HepG2 (cell line): ENCODE results near the gene FRG1. TPM values are rescaled to one million over a fixed set of nuclear protein-coding genes. Genes with fewer than 3 reads are reported as not detected.
A peak's percentile ranks its signal among the peaks of the same experiment; 100 is the strongest.

Experiments
- AGO1 ChIP-seq: fragments of 200-400 bp; formaldehyde crosslinking; IDR thresholded peaks from 2 replicates; pipeline ENCODE4 v1.6.1; 2017; ENCODE audit warnings: mild to moderate bottlenecking, low read depth, low read length, moderate library complexity; ENCODE audit not compliant: poor library complexity, severe bottlenecking
- ARNT2 ChIP-seq: sonication (generic); formaldehyde crosslinking; IDR thresholded peaks from 2 replicates; pipeline ENCODE4 v1.8.0; 2022; ENCODE audit warnings: mild to moderate bottlenecking, low read depth, missing genetic modification reagents, moderate library complexity
- DMTF1 ChIP-seq: sonication (generic); formaldehyde crosslinking; IDR thresholded peaks from 2 replicates; pipeline ENCODE4 v1.4.0; 2020; ENCODE audit warnings: mild to moderate bottlenecking, missing genetic modification reagents
- E2F2 ChIP-seq: sonication (generic); formaldehyde crosslinking; IDR thresholded peaks from 2 replicates; pipeline ENCODE4 v1.4.0; 2020; ENCODE audit warnings: missing genetic modification reagents, borderline replicate concordance
- ELF3 ChIP-seq: IDR thresholded peaks from 2 replicates; pipeline ENCODE4 v1.6.1; 2016; ENCODE audit warnings: missing genetic modification reagents, missing compliant biosample characterization
- ESRRA ChIP-seq: sonication (generic); formaldehyde crosslinking; IDR thresholded peaks from 2 replicates; pipeline ENCODE4 v1.5.1; 2020; ENCODE audit warnings: mild to moderate bottlenecking, low read depth, missing genetic modification reagents
- FLYWCH1 ChIP-seq: sonication (generic); formaldehyde crosslinking; IDR thresholded peaks from 2 replicates; pipeline ENCODE4 v1.8.1; 2023; ENCODE audit warnings: mild to moderate bottlenecking, missing genetic modification reagents
- HNF4G ChIP-seq, 2 experiments: sonication (generic) in 1 of 2; formaldehyde crosslinking in 1 of 2; IDR thresholded peaks; 2 replicates each; pipeline versions ENCODE4 v1.4.0 to v1.6.1; 2011 to 2020; ENCODE audit warnings: borderline replicate concordance in 2 of 2, low read depth in 2 of 2, mild to moderate bottlenecking in 2 of 2, low read length in 1 of 2, missing genetic modification reagents in 1 of 2, moderate library complexity in 1 of 2
- IKZF5 ChIP-seq: IDR thresholded peaks from 2 replicates; pipeline ENCODE4 v1.6.1; 2018; ENCODE audit warnings: missing genetic modification reagents, mild to moderate bottlenecking, missing compliant biosample characterization
- JUN ChIP-seq: sonication (generic); formaldehyde crosslinking; IDR thresholded peaks from 2 replicates; pipeline ENCODE4 v1.4.0; 2020; ENCODE audit warnings: mild to moderate bottlenecking, missing genetic modification reagents
- PITX1 ChIP-seq: sonication (generic); formaldehyde crosslinking; IDR thresholded peaks from 2 replicates; pipeline ENCODE4 v1.5.1; 2020; ENCODE audit warnings: mild to moderate bottlenecking, missing genetic modification reagents
- SETDB1 ChIP-seq: sonication (generic); formaldehyde crosslinking; IDR thresholded peaks from 2 replicates; pipeline ENCODE4 v1.5.1; 2020; ENCODE audit warnings: missing genetic modification reagents, mild to moderate bottlenecking, borderline replicate concordance
- SMARCC2 ChIP-seq: fragments of 450-650 bp; IDR thresholded peaks from 2 replicates; pipeline ENCODE4 v1.6.1; 2017; ENCODE audit warnings: antibody characterized with exemption, mild to moderate bottlenecking
- SOX6 ChIP-seq, 2 experiments: fragments of 450-650 bp in 1 of 2; sonication (generic) in 1 of 2; formaldehyde crosslinking in 1 of 2; IDR thresholded peaks; 2 replicates each; pipeline versions ENCODE4 v1.4.0 to v1.6.1; 2017 to 2020; ENCODE audit warnings: antibody characterized with exemption in 1 of 2, mild to moderate bottlenecking in 1 of 2, missing genetic modification reagents in 1 of 2
- SP140L ChIP-seq: sonication (generic); formaldehyde crosslinking; IDR thresholded peaks from 2 replicates; pipeline ENCODE4 v1.4.0; 2020; ENCODE audit warnings: missing genetic modification reagents, borderline replicate concordance
- ZNF225 ChIP-seq: sonication (generic); formaldehyde crosslinking; IDR thresholded peaks from 2 replicates; pipeline ENCODE4 v1.4.0; 2020; ENCODE audit warnings: mild to moderate bottlenecking, missing genetic modification reagents
- ZNF256 ChIP-seq: sonication (generic); formaldehyde crosslinking; conservative IDR thresholded peaks from 2 replicates; pipeline ENCODE4 v1.4.0; 2020; ENCODE audit warnings: missing genetic modification reagents
- ZNF441 ChIP-seq: sonication (generic); formaldehyde crosslinking; IDR thresholded peaks from 2 replicates; pipeline ENCODE4 v1.7.0; 2021; ENCODE audit warnings: missing genetic modification reagents, borderline replicate concordance
- ZNF644 ChIP-seq: IDR thresholded peaks from 2 replicates; pipeline ENCODE4 v1.6.1; 2016; ENCODE audit warnings: low read depth
- ZNF768 ChIP-seq: sonication (generic); formaldehyde crosslinking; IDR thresholded peaks from 2 replicates; pipeline ENCODE4 v1.4.0; 2020; ENCODE audit warnings: missing genetic modification reagents
- ZNF776 ChIP-seq: sonication (generic); formaldehyde crosslinking; IDR thresholded peaks from 2 replicates; pipeline ENCODE4 v1.4.0; 2020; ENCODE audit warnings: mild to moderate bottlenecking, missing genetic modification reagents
- ZNF790 ChIP-seq: sonication (generic); formaldehyde crosslinking; IDR thresholded peaks from 2 replicates; pipeline ENCODE4 v1.8.0; 2022; ENCODE audit warnings: missing genetic modification reagents, mild to moderate bottlenecking, borderline replicate concordance
- polyA plus RNA-seq, 8 experiments: library from polyadenylated mRNA; depleted of rRNA in 3 of 8; stranded (reverse) in 7 of 8; unstranded in 1 of 8; fragments of >200 nt; fragmentation: Illumina TruSeq in 4 of 8; extraction: Trizol in 4 of 8; gene quantifications; 2 replicates each; pipeline versions ENCODE4 v1.2.1 to v1.2.3, GENCODE V29; 2011 to 2016; ENCODE audit warnings: low read depth in 4 of 8, missing spikeins in 1 of 8, mixed read lengths in 1 of 8; ENCODE audit not compliant: insufficient read depth in 1 of 8
- total RNA-seq, 5 experiments: library from RNA; depleted of rRNA; stranded (reverse); fragments of >200 nt; fragmentation: Illumina TruSeq; extraction: Trizol; gene quantifications; 2 replicates each; pipeline ENCODE4 v1.2.3, GENCODE V29; 2016; ENCODE audit warnings: low read depth in 1 of 5
- TF ChIP-seq, protein P1 (sequence below): sonication (generic); formaldehyde crosslinking; IDR thresholded peaks from 2 replicates; pipeline ENCODE4 v1.5.1; 2020; ENCODE audit warnings: mild to moderate bottlenecking, missing genetic modification reagents, moderate library complexity

Gene FRG1
- total and polyA plus RNA-seq, 2 of the 13 experiments (the other 11 are each of a cell fraction or from before 2014, with no cell fraction given): 5.7 to 42.6 TPM

DNA sequence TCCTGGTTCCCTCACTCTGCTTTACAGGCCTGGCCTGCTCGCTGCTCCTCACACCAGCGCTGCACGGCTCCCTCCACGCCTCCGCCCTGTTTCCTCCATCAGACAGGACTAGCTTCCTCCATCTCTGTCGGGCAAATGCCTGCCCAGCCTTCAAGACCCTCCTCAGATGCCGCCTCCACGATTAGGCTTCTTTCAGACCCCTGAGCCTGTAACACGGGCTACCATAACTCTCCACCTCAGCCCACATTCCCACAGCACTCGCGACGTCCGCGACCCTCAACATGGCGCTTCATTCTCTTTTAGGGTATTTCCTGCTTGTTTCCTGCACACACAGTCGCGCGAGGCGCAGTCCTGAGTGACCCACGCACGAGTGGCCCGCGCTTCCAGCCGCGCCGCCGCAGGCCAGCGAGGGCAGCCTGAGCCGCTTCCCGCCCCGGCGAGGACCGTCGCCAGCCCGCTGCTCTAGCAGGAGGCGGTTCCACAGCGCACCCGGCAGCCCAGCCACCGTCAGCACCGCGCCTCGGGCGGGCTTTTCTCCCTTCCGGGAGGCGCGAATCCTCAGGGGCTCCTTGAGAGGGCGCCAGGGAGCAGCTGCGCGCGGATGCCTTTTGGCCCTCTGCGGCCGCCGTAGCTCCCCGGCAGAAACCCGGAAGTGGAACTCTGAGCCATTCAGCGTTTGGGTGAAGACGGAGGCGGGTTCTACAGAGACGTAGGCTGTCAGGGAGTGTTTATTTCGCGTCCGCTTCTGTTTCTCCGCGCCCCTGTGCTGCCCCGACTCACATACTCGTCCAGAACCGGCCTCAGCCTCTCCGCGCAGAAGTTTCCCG is at the start of gene FRG1 (continued):
- TF ChIP-seq ESRRA (no peak), ZNF644 (peak; percentile 50; the same call in 1 of the 2 replicates), AGO1 (peak; percentile 72), IKZF5 (CRISPR knock-in tag) (peak; percentile 76), SMARCC2 (no peak), ZNF768 (peak; percentile 76), SOX6 (IDR thresholded peaks at IDR 0.05) (no peak), SOX6 (CRISPR knock-in tag; IDR thresholded peaks at IDR 0.05) (peak; percentile 60), ZNF776 (CRISPR knock-in tag) (no peak; the same call in 1 of the 2 replicates), FLYWCH1 (peak; percentile 88), ARNT2 (peak; percentile 93), HNF4G (IDR thresholded peaks at IDR 0.05; ENCODE audit: borderline replicate concordance, low read depth, low read length) (no peak), HNF4G (CRISPR knock-in tag; IDR thresholded peaks at IDR 0.05; ENCODE audit: borderline replicate concordance, low read depth) (0 out of 2 replicates have a peak, but pooled peaks have one; percentile 55), ELF3 (peak; percentile 95), SETDB1 (CRISPR knock-in tag) (0 out of 2 replicates have a peak, but pooled peaks have one; percentile 20), JUN (CRISPR knock-in tag) (peak; percentile 27; the same call in 1 of the 2 replicates), E2F2 (CRISPR knock-in tag) (peak; percentile 91; the same call in 1 of the 2 replicates), ZNF790 (CRISPR knock-in tag) (peak; percentile 77; the same call in 1 of the 2 replicates), PITX1 (CRISPR knock-in tag) (peak; percentile 82), ZNF441 (peak; percentile 67), SP140L (CRISPR knock-in tag) (no peak), DMTF1 (CRISPR knock-in tag) (no peak), ZNF225 (CRISPR knock-in tag) (peak; percentile 42; the same call in 1 of the 2 replicates), ZNF256 (CRISPR knock-in tag) (peak; percentile 79; the same call in 1 of the 2 replicates)
- TF ChIP-seq, protein P1, sequence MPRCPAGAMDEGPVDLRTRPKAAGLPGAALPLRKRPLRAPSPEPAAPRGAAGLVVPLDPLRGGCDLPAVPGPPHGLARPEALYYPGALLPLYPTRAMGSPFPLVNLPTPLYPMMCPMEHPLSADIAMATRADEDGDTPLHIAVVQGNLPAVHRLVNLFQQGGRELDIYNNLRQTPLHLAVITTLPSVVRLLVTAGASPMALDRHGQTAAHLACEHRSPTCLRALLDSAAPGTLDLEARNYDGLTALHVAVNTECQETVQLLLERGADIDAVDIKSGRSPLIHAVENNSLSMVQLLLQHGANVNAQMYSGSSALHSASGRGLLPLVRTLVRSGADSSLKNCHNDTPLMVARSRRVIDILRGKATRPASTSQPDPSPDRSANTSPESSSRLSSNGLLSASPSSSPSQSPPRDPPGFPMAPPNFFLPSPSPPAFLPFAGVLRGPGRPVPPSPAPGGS (CRISPR knock-in tag): peak; percentile 97
